ENCODE measurements around the gene DDIT3.
A peak's percentile ranks its signal among the peaks of the same experiment; 100 is the strongest.
"Not testable (repeated sequence)": the region's sequence is repeated elsewhere in the genome, so short reads cannot be mapped to it uniquely, and the experiment has no call there.

Gene DDIT3

GRCh38 chr12:57511588-57512325 lies 8.6 kb downstream of the DDIT3 start:
- no peak for DNase-seq

GRCh38 chr12:57511161-57511560 lies 9.2 kb downstream of the DDIT3 start:
- no peak for DNase-seq

DNA sequence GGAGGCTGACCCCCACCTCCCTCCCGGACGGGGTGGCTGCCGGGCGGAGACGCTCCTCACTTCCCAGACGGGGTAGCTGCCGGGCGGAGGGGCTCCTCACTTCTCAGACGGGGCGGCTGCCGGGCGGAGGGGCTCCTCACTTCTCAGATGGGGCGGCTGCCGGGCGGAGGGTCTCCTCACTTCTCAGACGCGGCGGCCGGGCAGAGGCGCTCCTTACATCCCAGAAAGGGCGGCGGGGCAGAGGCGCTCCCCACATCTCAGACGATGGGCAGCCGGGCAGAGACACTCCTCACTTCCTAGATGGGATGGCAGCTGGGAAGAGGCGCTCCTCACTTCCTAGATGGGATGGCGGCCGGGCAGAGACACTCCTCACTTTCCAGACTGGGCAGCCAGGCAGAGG lies 12.5 kb downstream of the DDIT3 start:
- DNase-seq, result not testable (repeated sequence)

- not testable (repeated sequence) for DNase-seq
These were observed 13.8 kb downstream of the DDIT3 start for GRCh38 chr12:57506541-57506940.

DNA sequence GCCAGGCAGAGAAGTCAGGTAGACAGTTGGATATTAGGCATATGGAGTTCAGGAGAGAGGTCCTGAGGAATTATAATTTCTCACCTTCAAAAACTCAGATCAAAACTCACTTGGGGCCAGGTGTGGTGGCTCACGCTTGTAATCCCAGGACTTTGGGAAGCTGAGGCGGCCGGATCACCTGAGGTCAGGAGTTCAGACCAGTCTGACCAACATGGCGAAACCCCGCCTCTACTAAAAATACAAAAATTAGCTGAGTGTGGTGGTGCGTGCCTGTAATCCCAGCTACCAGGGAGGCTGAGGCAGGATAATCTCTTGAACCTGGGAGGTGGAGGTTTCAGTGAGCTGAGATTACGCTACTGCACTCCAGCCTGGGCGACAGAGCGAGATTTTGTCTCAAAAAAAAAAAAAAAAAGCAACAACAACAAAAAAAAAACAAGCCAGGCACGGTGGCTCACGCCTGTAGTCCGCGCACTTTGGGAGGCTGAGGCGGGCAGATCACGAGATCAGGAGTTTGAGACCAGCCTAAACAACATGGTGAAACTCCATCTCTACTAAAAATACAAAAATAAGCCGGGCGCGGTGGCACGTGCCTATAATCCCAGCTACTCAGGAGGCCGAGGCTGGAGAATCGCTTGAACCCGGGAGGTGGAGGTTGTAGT lies 17.9 kb downstream of the DDIT3 start:
- DNase-seq, result not testable (repeated sequence)

DNA sequence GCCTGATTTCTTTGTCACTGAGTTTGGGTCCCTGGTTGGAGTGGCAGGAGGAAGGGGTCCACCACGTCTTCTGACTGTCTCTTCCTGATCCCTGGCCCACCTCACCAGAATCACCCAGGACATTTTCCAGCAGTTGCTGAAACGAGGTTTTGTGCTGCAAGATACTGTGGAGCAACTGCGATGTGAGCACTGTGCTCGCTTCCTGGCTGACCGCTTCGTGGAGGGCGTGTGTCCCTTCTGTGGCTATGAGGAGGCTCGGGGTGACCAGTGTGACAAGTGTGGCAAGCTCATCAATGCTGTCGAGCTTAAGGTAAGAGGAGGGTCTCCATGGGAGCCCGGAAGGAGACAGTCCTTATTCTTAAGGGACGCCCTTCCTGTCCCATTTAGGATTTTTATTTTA lies 20.1 kb downstream of the DDIT3 start:
- no peak for DNase-seq

GRCh38 chr12:57498571-57498970 lies 21.7 kb downstream of the DDIT3 start:
- no peak for DNase-seq

GRCh38 chr12:57498132-57498502 lies 22.2 kb downstream of the DDIT3 start:
- no peak for DNase-seq

- DNase-seq, result no peak
These were observed 22.8 kb downstream of the DDIT3 start for GRCh38 chr12:57497223-57498131.

DNA sequence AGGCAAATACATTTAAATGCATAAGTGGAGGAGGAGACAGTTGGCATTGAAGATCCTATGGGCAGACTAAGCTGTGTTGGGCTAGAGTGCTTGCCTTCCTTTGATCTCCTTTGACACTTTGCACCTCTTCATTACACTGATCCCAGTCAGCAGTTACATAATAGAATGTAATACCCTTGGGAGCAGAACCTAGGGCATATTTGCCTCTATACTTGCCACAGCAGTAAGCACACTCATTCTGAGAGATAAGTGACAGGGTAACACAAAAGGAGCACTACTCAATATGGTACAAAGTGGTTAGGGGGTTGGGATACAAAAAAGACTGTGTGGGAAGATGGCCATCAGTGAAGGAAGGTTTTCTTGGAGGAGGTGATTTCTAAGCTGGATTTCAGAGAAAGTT lies 23.5 kb downstream of the DDIT3 start:
- DNase-seq, result no peak

DNA sequence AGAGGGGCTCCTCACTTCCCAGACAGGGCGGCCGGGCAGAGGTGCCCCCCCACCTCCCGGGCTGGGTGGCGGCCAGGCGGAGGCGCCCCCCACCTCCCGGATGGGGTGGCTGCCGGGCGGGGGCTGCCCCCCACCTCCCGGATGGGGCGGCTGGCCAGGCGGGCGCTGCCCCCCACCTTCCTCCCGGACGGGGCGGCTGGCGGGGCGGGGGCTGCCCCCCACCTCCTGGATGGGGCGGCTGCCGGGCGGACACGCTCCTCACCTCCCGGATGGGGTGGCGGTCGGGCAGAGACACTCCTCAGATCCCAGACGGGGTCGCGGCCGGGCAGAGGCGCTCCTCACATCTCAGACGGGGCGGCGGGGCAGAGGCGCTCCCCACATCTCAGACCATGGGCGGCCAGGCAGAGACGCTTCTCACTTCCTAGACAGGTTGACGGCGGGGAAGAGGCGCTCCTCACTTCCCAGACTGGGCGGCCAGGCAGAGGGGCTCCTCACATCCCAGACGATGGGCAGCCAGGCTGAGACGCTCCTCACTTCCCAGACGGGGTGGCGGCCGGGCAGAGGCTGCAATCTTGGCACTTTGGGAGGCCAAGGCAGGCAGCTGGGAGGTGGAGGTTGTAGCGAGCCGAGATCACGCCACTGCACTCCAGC lies 25.1 kb downstream of the DDIT3 start:
- not testable (repeated sequence) for DNase-seq

GRCh38 chr12:57491393-57492280 lies 28.7 kb downstream of the DDIT3 start:
- no peak for DNase-seq

DNA sequence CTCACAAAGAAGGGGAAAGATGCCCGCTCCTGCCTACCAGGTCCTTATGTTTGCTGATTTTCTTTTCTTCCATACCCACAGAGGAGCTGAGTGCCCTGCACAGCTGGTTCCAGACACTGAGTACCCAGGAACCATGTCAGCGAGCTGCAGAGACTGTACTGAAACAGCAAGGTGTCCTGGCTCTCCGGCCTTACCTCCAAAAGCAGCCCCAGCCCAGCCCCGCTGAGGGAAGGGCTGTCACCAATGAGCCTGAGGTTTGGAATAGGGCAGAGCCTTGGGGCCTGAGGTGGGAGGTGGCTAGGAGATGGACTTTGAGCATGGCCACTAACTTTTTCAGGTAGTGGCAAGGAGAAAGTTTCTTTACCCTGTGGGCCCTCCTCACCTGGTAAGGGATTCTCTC lies 30.2 kb downstream of the DDIT3 start:
- no peak for DNase-seq

DNA sequence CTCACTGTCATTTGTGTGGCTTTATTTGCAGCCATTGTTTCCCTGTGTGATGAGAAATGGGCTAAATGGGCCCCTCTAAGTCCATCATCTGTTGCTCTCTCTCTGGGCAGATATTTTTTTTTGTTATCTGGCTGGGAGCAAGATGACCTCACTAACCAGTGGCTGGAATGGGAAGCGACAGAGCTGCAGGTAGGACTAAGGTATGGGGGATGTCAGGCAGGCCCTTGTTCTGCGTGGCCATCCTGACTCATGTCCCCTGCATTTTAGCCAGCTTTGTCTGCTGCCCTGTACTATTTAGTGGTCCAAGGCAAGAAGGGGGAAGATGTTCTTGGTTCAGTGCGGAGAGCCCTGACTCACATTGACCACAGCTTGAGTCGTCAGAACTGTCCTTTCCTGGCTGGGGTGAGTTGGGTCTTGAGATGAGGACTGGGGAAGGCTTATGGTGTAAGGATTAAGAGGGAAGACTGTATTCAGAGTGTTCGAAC lies 31.1 kb downstream of the DDIT3 start:
- DNase-seq, result no peak

GRCh38 chr12:57488402-57489156 lies 31.7 kb downstream of the DDIT3 start:
- no peak for DNase-seq

DNA sequence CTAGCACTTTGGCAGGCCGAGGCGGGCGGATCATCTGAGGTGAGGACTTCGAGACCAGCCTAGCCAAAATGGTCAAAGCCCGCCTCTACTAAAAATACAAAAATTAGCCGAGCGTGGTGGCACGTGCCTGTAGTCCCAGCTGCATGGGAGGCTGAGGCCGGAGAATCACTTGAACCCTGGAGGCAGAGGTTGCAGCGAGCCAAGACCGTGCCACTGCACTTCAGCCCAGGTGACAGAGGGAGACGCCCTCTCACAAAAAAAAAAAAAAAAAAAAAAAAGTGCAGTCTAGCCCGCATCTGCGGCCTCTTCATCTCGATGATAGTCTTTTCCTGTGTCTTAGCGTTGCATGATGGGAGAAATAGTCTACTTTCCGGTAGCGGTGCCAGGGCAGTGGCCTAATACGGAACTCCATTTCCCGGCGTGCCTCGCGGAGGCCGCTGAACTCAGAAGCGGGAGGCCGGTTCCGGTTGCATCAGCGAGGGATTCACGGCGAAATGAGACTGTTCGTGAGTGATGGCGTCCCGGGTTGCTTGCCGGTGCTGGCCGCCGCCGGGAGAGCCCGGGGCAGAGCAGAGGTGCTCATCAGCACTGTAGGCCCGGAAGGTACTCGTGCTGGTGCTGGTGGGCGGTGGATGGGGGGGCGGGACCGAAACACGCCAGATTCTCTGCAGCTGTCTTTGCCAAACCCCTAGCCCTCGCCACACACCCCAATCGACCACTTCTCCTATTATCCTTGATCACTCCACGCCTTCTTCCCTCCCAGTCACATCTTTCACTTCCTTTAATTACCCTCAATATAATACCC lies 32.5 kb downstream of the DDIT3 start, which contains the start of gene MARS1:
TSS of gene MARS1 (plus strand) at position 472 of the 805 bp plus-strand sequence. CDS start at position 495, 23 bp downstream.
- DNase-seq, result peak; percentile 97

GRCh38 chr12:57487055-57487596 lies 33.2 kb downstream of the DDIT3 start:
- no peak for DNase-seq

DNA sequence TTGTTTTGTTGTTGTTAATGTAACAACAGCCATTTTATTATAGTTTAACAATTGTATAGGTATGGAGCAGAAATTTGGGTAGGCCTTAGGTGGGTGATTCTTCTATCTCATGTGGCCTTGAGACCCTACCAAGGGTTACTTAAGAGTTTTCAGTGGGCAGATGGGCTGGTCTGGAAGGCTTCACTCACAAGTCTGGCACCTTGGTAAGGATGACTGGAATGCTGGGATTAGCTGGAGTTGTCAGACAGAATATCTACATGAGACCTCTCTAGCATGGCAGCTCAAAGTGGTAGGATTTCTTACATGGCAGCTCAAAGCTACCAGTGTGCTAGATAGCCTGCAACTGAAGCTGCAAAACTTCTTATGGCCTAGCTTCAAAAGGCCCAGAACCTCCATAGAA lies 34.6 kb downstream of the DDIT3 start:
- no peak for DNase-seq

- no peak for DNase-seq
These were observed 36.8 kb downstream of the DDIT3 start for GRCh38 chr12:57483466-57483865.

DNA sequence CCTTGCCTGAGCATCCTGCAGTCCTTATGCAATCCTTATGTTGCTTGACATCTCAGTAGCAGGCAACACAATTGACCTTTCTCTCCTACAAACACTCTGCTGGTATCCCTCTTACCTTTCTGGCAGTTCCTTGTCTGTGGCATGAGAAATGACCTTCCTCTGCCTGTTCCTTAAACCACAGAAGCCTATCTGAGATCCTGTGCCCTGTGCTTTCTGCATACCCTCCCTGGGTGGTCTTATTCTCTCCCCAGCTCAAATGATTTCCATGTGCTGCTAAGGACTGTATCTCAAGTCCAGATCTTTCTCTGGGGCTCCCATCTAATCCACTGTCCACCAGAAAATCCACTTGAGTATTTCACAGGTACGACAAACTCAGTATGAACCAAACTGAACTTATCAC lies 38.6 kb downstream of the DDIT3 start:
- no peak for DNase-seq
